Activated CD8-positive, alpha-beta memory T cell treated with anti-CD3 and anti-CD28 coated beads, Interleukin-2, amount 10 ng/mL, durations not matched to agents 7 days and 5 days (primary cell): ENCODE data around the gene WDR36. TPM values are rescaled to one million over a fixed set of nuclear protein-coding genes. Genes with fewer than 3 reads are reported as not detected.

Experiments
- ATAC-seq: fragments of 150-1000 bp; cut with Tn5 transposase; one replicate; pipeline ENCODE4 v1.10.0; 2021; ENCODE audit warnings: moderate library complexity
- CTCF ChIA-PET: fragments of 350-600 bp; sonication (Branson Sonifier 250); formaldehyde crosslinking; loops from one replicate; lab custom pipeline; 2021; ENCODE audit warnings: antibody characterized with exemption; lab: Charles Lee
- DNase-seq: peaks from one replicate; pipeline ENCODE4 v3.0.0-alpha.2; 2020
- H3K27ac Mint-ChIP-seq: one replicate; pipeline ENCODE4 v1.8.0; 2021; ENCODE audit warnings: mild to moderate bottlenecking, mixed read lengths
- H3K27me3 Mint-ChIP-seq: one replicate; pipeline ENCODE4 v1.8.0; 2021; ENCODE audit warnings: mixed read lengths
- H3K36me3 Mint-ChIP-seq: one replicate; pipeline ENCODE4 v1.8.0; 2021; ENCODE audit warnings: mild to moderate bottlenecking, mixed read lengths
- H3K4me1 Mint-ChIP-seq: one replicate; pipeline ENCODE4 v1.8.0; 2021; ENCODE audit warnings: mixed read lengths
- H3K4me3 Mint-ChIP-seq: one replicate; pipeline ENCODE4 v1.8.0; 2021; ENCODE audit warnings: mild to moderate bottlenecking, moderate library complexity, mixed read lengths
- H3K9me3 Mint-ChIP-seq: one replicate; pipeline ENCODE4 v1.8.0; 2022; ENCODE audit warnings: low read depth, mixed read lengths
- total RNA-seq, 2 experiments: library from RNA; stranded (reverse); gene quantifications; one replicate each; pipeline ENCODE4 v1.2.3, GENCODE V29; 2021

Gene WDR36
- 10 to 100 TPM; 28.4 to 46.6 TPM for total RNA-seq

GRCh38 chr5:111092062-111092853, at the start of gene WDR36:
Gene WDR36, plus strand, starts transcription at chr5:111092348. Its CDS starts 109 bp downstream, at chr5:111092457.
- Mint-ChIP-seq H3K36me3 (peaks cover 13% of the 10 kb centered on the region), H3K27ac (peak within 1 kb of the TSS; percentile 79), H3K27me3 (peaks cover 3% of the 10 kb centered on the region), H3K4me1 (peaks cover 31% of the 10 kb centered on the region), H3K9me3 (no peaks in the 10 kb centered on the region), H3K4me3 (peak within 1 kb of the TSS; percentile 97)
- peak; percentile 97 for ATAC-seq
- peak; percentile 93 for DNase-seq
- CTCF ChIA-PET, result interaction anchor here (0.6 to 1.8 kb wide), 5 partner anchors 24 to 665 kb away, joined by 3 to 5 read pairs (median 4); partner anchors contain the start of gene NREP

- Mint-ChIP-seq H3K4me1 (no peaks in the 10 kb centered on the region), H3K27me3 (peaks cover 3% of the 10 kb centered on the region), H3K9me3 (no peaks in the 10 kb centered on the region), H3K36me3 (no peaks in the 10 kb centered on the region), H3K4me3 (no peak overlapping the region), H3K27ac (no peak overlapping the region)
- no peak for DNase-seq
- no peak for ATAC-seq
- CTCF ChIA-PET, result no interaction called here
Measured at GRCh38 chr5:111043712-111044506, 48.2 kb upstream of the WDR36 start.

DNA sequence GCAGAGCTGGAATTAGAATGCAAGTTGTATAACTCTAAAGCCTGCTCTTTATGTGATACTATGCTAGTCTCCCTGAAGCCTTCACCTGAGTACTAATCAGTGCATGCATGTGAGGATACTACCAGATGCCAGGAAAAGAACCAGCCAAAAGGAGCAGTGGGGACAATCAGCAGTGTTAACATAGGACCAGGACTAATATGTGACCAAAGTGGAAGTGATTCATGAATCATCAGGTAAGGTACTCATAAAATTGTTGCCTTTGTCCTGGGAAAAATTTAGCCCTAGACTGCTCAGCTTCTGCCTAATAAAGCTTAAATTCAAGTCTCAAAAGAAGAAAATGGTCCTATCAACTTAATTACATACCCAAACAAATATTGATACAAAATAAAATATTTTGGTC, 34.1 kb upstream of the WDR36 start:
- ATAC-seq (no peak), DNase-seq (no peak)
- CTCF ChIA-PET, result no interaction called here
- Mint-ChIP-seq H3K27me3 (peaks cover 33% of the 10 kb centered on the region), H3K36me3 (no peaks in the 10 kb centered on the region), H3K27ac (no peak overlapping the region), H3K4me1 (no peaks in the 10 kb centered on the region), H3K9me3 (no peaks in the 10 kb centered on the region), H3K4me3 (no peak overlapping the region)

DNA sequence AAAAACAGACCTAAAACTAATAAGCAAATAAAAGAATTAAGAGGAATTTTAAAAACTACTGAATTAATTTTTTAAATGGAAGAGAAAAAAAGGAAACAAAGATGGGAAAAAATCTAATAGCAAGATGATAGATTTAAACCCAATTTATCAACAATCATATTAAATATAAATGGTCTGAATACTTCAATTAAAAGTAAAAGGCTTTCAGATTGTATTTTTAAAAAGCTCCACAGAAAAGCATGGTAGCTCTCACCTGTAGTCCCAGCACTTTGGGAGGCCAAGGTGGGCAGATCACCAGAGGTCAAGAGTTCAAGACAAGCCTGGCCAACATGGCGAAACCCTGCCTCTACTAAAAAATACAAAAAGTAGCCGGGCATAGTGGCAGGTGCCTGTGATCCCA, 32.0 kb upstream of the WDR36 start:
- no peak for DNase-seq
- H3K9me3 Mint-ChIP-seq, result no peaks in the 10 kb centered on the region
- CTCF ChIA-PET, result no interaction called here
- no peak for ATAC-seq
- H3K27ac Mint-ChIP-seq, result no peak overlapping the region
- H3K4me1 Mint-ChIP-seq, result no peaks in the 10 kb centered on the region
- H3K4me3 Mint-ChIP-seq, result no peak overlapping the region
- no peaks in the 10 kb centered on the region for H3K36me3 Mint-ChIP-seq
- peaks cover 38% of the 10 kb centered on the region for H3K27me3 Mint-ChIP-seq

- no peak for ATAC-seq
- Mint-ChIP-seq H3K27me3 (peaks cover 48% of the 10 kb centered on the region), H3K4me3 (no peak overlapping the region), H3K36me3 (no peaks in the 10 kb centered on the region), H3K9me3 (no peaks in the 10 kb centered on the region), H3K4me1 (no peaks in the 10 kb centered on the region), H3K27ac (no peak overlapping the region)
- CTCF ChIA-PET, result no interaction called here
- DNase-seq, result no peak
Measured at GRCh38 chr5:111061618-111062017, 30.5 kb upstream of the WDR36 start.

GRCh38 chr5:111063709-111064322, 28.3 kb upstream of the WDR36 start:
- no peaks in the 10 kb centered on the region for H3K36me3 Mint-ChIP-seq
- no peaks in the 10 kb centered on the region for H3K4me1 Mint-ChIP-seq
- CTCF ChIA-PET, result no interaction called here
- no peak overlapping the region for H3K4me3 Mint-ChIP-seq
- ATAC-seq, result peak; percentile 45
- H3K9me3 Mint-ChIP-seq, result no peaks in the 10 kb centered on the region
- no peak for DNase-seq
- peaks cover 52% of the 10 kb centered on the region for H3K27me3 Mint-ChIP-seq
- H3K27ac Mint-ChIP-seq, result no peak overlapping the region

- Mint-ChIP-seq H3K9me3 (no peaks in the 10 kb centered on the region), H3K4me3 (no peak overlapping the region), H3K27ac (no peak overlapping the region), H3K4me1 (peaks cover 6% of the 10 kb centered on the region), H3K36me3 (no peaks in the 10 kb centered on the region), H3K27me3 (peaks cover 74% of the 10 kb centered on the region)
- CTCF ChIA-PET, result no interaction called here
- ATAC-seq (no peak), DNase-seq (no peak)
Measured at GRCh38 chr5:111066261-111066938, 25.7 kb upstream of the WDR36 start.

DNA sequence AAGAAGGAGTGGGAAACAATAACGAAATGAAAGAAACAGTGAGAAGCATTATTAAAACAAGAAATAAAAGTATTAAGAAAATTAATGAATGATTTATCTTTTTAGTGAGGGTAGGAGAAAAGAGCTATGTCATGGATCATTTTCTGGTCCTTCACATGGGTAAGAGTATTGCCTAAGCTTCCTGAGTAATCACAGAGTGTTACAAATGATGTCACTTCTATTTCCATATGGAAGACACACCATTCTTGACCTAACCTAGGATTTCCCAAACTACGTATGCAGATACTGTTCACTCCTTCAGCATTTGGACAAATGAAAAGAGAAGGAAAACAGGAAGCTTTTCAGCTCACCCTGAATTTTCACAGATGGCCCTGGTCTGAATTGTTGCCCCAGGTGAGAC, 23.9 kb upstream of the WDR36 start:
- DNase-seq (no peak), ATAC-seq (no peak)
- CTCF ChIA-PET, result interaction anchor here (1.3 to 1.4 kb wide), 2 partner anchors 12 to 23 kb away, joined by 3 to 4 read pairs; partner anchors contain the start of gene WDR36
- Mint-ChIP-seq H3K36me3 (no peaks in the 10 kb centered on the region), H3K9me3 (no peaks in the 10 kb centered on the region), H3K27me3 (peaks cover 89% of the 10 kb centered on the region), H3K4me3 (no peak overlapping the region), H3K27ac (no peak overlapping the region), H3K4me1 (peaks cover 13% of the 10 kb centered on the region)

DNA sequence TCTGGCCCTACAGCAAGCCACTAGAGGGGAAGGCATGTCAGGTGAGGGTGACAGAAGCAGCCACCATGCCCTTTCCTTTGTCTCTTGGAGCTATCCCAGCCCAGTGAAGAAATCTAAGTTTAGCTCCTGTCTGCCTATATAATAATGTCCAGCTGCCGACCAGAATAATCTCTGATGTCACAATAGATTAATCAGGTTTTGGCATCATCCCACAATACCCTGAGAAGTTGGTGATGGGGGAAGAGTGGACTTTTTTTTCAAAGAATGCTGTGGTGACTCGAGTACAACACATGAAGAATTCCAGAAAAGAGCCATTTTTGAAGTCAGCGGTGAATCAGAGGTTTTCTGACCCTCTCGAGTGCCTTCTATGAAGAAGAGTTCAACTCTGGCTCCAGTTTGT, 22.3 kb upstream of the WDR36 start:
- CTCF ChIA-PET, result no interaction called here
- ATAC-seq (no peak), DNase-seq (no peak)
- Mint-ChIP-seq H3K4me3 (no peak overlapping the region), H3K27ac (no peak overlapping the region), H3K4me1 (peaks cover 21% of the 10 kb centered on the region), H3K27me3 (peaks cover 94% of the 10 kb centered on the region), H3K36me3 (no peaks in the 10 kb centered on the region), H3K9me3 (no peaks in the 10 kb centered on the region)

DNA sequence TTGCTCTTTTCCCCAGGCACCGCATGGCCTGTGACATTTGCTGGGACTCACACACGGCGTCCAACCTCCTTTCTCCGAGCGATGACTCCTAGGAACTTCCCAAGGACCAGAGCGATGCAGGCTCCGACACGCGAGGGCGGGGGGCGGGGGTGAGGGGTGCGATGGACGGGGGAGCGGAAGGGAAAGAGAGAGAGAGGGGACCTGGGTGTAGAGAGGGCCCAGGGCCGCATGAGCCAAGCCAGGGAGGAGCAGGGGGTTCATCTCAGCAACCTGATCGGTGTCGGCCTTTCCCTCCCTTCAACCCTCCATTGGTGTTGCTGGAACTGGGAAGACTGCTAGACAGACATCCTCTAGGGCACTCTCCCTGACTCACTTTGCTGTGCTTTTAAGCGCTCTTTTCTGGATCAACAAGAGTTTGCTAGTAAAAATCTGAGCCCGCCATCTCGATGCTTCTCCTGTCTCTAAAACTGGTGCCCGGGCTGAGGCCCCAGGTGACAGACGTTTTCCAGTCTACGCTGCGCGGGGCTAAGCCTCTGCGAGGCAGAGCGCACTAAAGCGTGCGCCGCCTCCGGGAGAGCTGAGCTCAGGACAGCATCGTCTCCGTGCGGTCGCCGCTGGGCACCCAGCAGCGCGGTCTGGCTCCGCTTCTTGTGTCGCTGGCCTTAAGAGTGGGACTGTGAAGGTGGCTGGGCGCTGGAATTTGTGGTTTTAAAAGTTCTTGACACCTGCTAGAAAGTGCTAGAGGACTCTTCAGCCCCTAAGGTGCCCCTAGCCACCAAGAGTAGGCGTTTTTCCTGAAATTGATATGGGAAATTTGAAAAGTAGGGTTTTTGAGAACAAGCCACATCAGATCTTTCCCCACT, 21.6 kb upstream of the WDR36 start:
- no peaks in the 10 kb centered on the region for H3K9me3 Mint-ChIP-seq
- peaks cover 91% of the 10 kb centered on the region for H3K27me3 Mint-ChIP-seq
- DNase-seq, result peak; percentile 46
- H3K4me3 Mint-ChIP-seq, result no peak overlapping the region
- no peak overlapping the region for H3K27ac Mint-ChIP-seq
- peak; percentile 38 for ATAC-seq
- peaks cover 21% of the 10 kb centered on the region for H3K4me1 Mint-ChIP-seq
- H3K36me3 Mint-ChIP-seq, result no peaks in the 10 kb centered on the region
- CTCF ChIA-PET, result no interaction called here

- H3K4me3 Mint-ChIP-seq, result peak within 1 kb of the TSS; percentile 88
- no peak for ATAC-seq
- DNase-seq, result no peak
- H3K27ac Mint-ChIP-seq, result no peak within 1 kb of the TSS
- peaks cover 21% of the 10 kb centered on the region for H3K4me1 Mint-ChIP-seq
- no peaks in the 10 kb centered on the region for H3K36me3 Mint-ChIP-seq
- H3K27me3 Mint-ChIP-seq, result peaks cover 82% of the 10 kb centered on the region
- CTCF ChIA-PET, result no interaction called here
- H3K9me3 Mint-ChIP-seq, result no peaks in the 10 kb centered on the region
Measured at GRCh38 chr5:111071413-111071812, 20.7 kb upstream of the WDR36 start, which contains the start of gene TSLP. Gene TSLP, plus strand, starts transcription at chr5:111071713. Its CDS starts 178 bp downstream, at chr5:111071891.

- no peak overlapping the region for H3K27ac Mint-ChIP-seq
- ATAC-seq, result peak; percentile 96
- H3K36me3 Mint-ChIP-seq, result no peaks in the 10 kb centered on the region
- CTCF ChIA-PET, result no interaction called here
- H3K4me3 Mint-ChIP-seq, result peak overlapping the region; percentile 88
- peaks cover 21% of the 10 kb centered on the region for H3K4me1 Mint-ChIP-seq
- peaks cover 69% of the 10 kb centered on the region for H3K27me3 Mint-ChIP-seq
- no peaks in the 10 kb centered on the region for H3K9me3 Mint-ChIP-seq
- peak; percentile 76 for DNase-seq
Measured at GRCh38 chr5:111072949-111073682, 19.0 kb upstream of the WDR36 start.
